Left ventricle myocardium superior (tissue), 1 donor: ENCODE results near the gene DPP3. TPM values are rescaled to one million over a fixed set of nuclear protein-coding genes. Genes with fewer than 3 reads are reported as not detected.
"Not testable (repeated sequence)": the region's sequence is repeated elsewhere in the genome, so short reads cannot be mapped to it uniquely, and the experiment has no call there.

Experiments
- ATAC-seq: fragments of 200-7000 bp; cut with Tn5 transposase; one replicate; pipeline ENCODE4 v1.9.1; 2020; ENCODE audit warnings: mild to moderate bottlenecking, moderate library complexity
- DNase-seq: peaks from one replicate; pipeline ENCODE4 v3.0.0-alpha.2; 2020
- intact Hi-C: fragments of 100-400 bp; cut with micrococcal nuclease; formaldehyde crosslinking; loops from one replicate; pipeline ENCODE4 v1.11.0; 2022
- total RNA-seq: library from RNA; stranded (reverse); fragmentation: NEBNext Ultra II Directional; extraction: Animal tissue kit (Norgen Biotek cat#: 25700); gene quantifications from one replicate; pipeline ENCODE4 v1.2.1, GENCODE V29; 2021
- donor health status: DM: no; HTN: yes; CAD: no; lungs with severe emphysema.

Gene DPP3
- total RNA-seq, 1 donor from 2014 or later = 9.7 TPM

GRCh38 chr11:66523611-66524010 is 43.4 kb downstream of the DPP3 start:
- intact Hi-C loops = no loop called here
- ATAC-seq (peak; percentile 93), DNase-seq (peak; percentile 79)

DNA sequence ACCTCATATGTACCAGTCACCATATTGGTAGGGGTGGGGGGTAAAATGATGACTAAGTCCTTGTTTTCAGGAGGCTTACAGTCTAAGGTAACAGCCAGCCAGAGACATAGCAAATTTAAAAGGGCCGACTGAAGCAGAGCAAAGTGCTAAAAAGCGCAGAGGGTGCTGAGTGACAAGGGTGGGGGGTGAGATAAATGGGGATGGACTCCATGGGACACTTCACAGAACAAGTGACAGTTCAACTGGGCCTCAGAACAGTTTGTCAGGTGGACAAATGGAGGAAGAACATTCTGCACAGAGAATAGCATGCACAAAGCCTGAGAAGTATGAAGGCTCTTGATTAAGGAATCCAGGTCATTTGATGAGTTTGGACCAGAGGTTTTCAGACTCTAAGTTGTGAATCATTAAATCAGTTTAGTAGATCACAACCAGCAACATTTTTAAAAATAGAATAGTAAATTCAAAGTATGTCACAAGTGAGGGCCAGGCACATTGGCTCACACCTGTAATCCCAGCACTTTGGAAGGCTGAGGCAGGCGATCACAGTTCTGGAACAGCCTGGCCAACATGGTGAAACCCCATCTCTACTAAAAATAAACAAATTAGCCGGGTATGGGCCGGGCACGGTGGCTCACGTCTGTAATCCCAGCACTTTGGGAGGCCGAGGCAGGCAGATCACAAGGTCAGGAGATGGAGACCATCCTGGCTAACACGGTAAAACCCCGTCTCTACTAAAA is 44.2 kb downstream of the DPP3 start:
- intact Hi-C loops = no loop called here
- DNase-seq (no peak), ATAC-seq (peak; percentile 53)

GRCh38 chr11:66529069-66529468 is 48.8 kb downstream of the DPP3 start:
- no peak for DNase-seq
- no peak for ATAC-seq
- intact Hi-C loops = no loop called here

DNA sequence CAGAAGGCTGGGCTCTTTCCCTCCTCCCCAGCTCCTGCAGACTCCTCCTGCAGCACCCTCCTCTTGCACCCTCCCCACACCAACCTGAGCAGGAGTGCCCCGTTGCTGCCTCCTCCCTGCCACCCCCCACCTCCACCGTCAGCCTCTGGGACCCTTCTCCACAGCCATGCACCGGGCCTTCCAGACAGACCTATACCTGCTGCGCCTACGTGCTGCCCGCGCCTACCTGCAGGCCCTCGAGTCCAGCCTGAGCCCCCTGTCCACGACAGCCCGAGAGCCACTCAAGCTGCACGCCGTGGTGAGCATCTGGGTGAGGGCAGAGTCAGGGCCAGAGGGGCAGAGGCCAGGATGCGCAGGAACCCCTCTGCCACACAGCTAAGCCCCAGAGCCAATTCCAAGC is 49.4 kb downstream of the DPP3 start:
- DNase-seq (no peak), ATAC-seq (no peak)
- intact Hi-C loops = no loop called here

GRCh38 chr11:66530927-66531709 is 50.9 kb downstream of the DPP3 start:
- intact Hi-C loops = no loop called here
- DNase-seq = peak; percentile 20
- no peak for ATAC-seq

DNA sequence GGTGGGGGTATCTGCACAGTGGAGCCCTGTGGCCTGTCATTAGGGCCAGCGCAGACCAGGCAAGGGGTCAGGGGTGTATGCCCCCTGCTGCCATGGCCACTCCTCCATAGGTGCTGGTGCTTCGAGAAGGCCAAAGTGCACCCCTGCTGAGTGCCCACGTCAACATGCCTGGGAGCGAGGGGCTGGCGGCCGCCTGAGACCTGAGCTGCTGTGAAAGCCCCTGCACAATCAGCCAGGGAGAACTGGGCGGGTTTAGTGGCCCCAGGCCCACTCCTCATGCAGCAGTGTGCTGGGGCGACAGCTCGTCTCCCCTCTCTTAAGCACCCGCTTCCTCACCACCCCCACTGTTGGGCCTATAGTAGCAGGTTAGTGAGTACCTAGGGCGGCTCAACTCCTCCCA is 51.6 kb downstream of the DPP3 start:
- peak; percentile 8 for DNase-seq
- intact Hi-C loops = no loop called here
- ATAC-seq = no peak

DNA sequence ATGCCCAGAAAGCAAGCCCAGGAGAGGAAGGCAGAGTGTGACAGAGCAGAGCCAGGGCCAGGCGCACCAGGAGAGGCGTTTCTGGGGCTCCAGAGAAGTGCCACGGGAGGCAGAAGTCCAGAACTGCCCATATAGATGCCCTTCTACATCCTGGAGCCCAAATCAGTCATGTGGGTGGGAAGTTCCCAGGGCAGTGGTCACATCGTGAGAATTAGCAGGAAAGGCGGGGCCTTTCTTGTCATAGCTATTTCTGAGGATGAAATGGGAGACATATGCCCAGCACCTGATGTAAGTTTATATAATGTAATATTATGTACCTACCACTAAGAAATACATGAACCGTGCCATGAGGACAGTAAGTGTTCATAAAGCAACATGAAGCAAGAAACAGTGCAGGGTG is 52.5 kb downstream of the DPP3 start:
- ATAC-seq = no peak
- intact Hi-C loops = no loop called here

DNA sequence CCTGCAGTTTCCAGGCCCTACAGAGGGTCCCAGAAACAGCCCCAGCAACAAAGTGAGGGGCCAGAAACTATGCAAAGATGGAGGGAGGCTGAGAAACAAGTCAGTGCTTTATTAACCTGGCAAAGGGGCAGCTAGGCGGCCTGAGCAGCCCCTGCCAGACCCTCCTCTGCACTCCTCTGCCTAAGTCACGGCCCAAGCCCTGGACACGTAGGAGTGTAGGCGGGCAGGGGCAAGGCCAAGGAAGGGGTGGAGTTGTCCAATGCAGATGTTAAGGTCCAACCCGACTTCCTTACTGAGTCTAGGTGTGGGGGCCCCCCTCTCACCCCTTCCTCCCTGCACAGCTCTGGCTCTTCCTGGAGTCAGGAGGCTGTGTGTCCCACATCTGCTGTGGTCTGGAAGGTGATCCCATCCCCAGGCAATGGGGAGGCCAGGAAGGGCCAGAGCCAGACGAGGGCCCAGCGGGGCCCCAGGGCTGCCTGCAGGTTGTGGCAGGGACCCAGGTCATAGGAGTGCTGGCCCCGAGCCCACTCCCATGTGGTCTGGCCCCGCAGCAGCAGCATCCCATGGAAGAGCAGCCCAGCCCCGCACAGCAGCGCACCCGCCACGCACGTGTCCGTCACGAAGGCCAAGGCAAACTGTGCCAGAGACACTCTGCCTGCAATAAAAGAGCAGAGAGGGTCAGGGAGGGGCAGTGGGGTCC is 59.1 kb downstream of the DPP3 start:
- intact Hi-C loops = no loop called here
- ATAC-seq (no peak), DNase-seq (no peak)

More for the DNA sequence above, 52.5 kb downstream of the DPP3 start:
- DNase-seq = peak; percentile 3

GRCh38 chr11:66539870-66540213 is 59.6 kb downstream of the DPP3 start:
- DNase-seq (no peak), ATAC-seq (no peak)
- intact Hi-C loops = no loop called here

DNA sequence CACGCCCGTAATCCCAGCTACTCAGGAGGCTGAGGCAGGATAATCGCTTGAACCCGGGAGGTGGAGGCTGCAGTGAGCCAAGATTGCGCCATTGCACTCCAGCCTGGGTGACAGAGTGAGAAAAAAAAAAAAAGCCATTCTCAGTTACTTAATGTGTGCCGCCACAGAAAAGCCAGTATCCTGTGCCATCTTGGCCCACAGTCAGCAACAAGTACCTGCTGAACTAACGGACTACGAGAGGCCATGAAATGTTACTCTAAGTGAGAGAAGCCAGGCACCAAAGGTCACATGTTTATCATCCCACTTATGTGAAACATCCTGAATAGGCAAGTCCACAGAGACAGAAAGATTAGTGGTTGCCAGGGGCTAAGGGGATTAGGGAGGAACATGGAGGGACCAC is 60.4 kb downstream of the DPP3 start:
- intact Hi-C loops, ATAC-seq: not testable (repeated sequence)

GRCh38 chr11:66541892-66542291 is 61.7 kb downstream of the DPP3 start:
- ATAC-seq (no peak), DNase-seq (no peak)
- intact Hi-C loops = no loop called here

More for the DNA sequence above, 60.4 kb downstream of the DPP3 start:
- not testable (repeated sequence) for DNase-seq

DNA sequence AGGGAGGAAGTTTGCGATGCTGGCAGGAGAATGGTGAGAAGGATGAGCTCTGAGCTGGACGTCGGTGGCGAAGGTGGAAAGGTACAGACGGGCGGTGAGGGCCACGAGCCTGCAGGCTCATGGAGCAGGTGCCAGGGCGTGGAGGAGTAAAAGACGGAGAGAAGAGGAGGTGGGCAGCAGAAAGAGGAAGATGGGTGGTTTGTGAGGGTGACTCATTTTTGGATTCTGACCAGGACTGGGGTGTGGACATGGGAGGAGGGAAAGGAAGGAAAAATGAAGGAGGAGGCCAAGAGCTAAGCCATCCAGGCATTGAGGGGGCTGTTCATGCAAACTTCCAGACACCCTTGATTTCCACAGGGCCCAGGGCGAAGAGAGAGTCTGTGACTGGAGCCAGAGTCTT is 62.1 kb downstream of the DPP3 start:
- intact Hi-C loops = no loop called here
- DNase-seq (no peak), ATAC-seq (no peak)

- intact Hi-C loops = no loop called here
- peak; percentile 61 for DNase-seq
- ATAC-seq = no peak
Observed at GRCh38 chr11:66543263-66544107, 63.3 kb downstream of the DPP3 start.

DNA sequence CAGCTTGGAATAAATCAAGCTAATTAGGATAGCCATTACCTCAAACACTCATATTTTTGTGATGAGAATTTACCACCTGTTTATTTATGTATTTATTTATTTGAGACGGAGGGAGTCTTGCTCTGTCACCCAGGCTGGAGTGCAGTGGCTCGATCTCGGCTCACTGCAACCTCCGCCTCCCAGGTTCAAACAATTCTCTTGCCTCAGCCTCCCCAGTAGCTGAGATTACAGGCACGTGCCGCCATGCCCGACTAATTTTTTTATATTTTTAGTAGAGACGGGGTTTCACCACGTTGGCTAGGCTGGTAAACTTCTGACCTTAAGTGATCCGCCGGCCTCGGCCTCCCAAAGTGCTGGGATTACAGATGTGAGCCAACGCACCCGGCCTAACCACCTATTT is 64.7 kb downstream of the DPP3 start:
- ATAC-seq, intact Hi-C loops, DNase-seq: not testable (repeated sequence)

GRCh38 chr11:66545701-66546367 is 65.6 kb downstream of the DPP3 start, which contains the start of gene ZDHHC24:
ZDHHC24 (minus strand) TSS chr11:66546048; CDS start chr11:66546003, 45 bp downstream.
- DNase-seq (peak; percentile 99), ATAC-seq (peak; percentile 97)
- intact Hi-C loops = no loop called here

DNA sequence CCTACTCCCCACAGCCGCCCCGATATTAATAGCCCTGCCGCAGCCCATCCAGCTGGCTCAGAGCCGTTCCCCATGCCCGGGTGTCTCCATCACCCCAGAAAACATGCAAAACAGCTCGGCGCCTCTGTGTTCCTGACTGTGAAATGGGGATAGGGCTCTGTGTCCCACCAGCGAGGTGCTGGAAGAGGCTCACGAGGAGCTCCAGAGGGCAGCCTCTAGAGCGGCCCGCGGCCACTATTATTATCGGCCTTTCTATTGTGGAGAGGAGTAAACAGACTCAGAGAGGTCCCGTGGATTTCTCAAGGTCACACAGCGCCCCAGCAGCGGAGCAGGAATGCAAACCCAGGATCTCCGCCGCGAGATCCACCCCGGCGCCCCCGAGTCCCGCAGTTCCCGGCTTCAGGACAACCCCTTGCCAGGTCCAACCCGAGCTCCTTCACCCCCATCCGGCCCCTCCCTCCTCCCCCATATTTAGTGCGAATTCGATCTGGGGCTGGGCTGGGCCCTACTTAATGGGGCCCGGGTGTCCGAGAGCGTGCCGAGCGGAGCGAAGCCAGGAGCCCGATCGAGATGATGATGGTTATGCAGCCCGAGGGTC is 66.2 kb downstream of the DPP3 start, which contains the start of gene ACTN3:
Gene ACTN3, plus strand, starts transcription at position 536 of the 598 bp plus-strand sequence. Its CDS starts 35 bp downstream, at position 571.
- intact Hi-C loops = no loop called here
- DNase-seq = peak; percentile 64
- ATAC-seq = peak; percentile 38

- DNase-seq (no peak), ATAC-seq (no peak)
- intact Hi-C loops = no loop called here
Observed at GRCh38 chr11:66546966-66547661, 66.9 kb downstream of the DPP3 start.

DNA sequence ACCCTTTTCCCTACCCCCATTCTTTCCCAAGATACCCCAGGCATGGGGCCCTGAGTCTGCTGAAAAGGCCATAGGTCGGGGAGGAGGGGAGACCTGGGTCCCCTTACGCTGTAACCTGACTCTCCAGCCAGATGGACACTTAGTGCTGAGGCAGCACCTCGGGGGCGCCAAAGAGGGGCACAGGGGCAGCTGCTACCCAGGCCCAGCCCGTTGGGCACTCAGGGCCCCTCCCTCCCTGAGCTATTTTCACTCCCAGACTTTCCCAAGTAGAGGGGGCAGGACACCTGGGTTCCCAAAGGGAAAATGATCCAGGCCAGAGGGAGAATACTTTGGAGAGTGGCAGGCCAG is 67.4 kb downstream of the DPP3 start:
- intact Hi-C loops = no loop called here
- ATAC-seq (no peak), DNase-seq (peak; percentile 20)
